Measurements from ENCODE around the gene ZNF428. TPM values are rescaled to one million over a fixed set of nuclear protein-coding genes. Genes with fewer than 3 reads are reported as not detected.
"Not testable (repeated sequence)": the region's sequence is repeated elsewhere in the genome, so short reads cannot be mapped to it uniquely, and the experiment has no call there.

Gene ZNF428
- total RNA-seq, 1 donor from 2014 or later: 52.5 TPM

DNA sequence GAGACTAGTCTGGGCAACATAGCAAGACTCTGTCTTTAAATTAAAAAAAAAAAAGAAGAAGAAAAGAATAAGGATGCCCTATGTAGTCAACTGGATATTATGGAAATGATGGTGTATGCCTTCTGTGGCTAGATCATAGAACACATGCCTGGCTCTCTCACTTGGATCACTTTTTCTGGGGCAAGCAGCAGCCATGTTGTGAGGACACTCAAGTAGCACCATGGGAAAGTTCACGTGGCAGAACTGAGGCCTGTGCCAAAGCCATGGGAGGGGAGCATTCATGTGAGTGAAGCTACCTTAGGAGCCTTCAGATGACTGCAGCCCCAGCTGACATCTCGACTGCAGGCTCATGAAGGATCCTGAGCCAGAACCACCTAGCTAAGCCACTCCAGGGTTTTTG, 38.6 kb upstream of the ZNF428 start:
- no peak for DNase-seq (ENCODE audit: low spot score)
- TF ChIP-seq, protein P1, sequence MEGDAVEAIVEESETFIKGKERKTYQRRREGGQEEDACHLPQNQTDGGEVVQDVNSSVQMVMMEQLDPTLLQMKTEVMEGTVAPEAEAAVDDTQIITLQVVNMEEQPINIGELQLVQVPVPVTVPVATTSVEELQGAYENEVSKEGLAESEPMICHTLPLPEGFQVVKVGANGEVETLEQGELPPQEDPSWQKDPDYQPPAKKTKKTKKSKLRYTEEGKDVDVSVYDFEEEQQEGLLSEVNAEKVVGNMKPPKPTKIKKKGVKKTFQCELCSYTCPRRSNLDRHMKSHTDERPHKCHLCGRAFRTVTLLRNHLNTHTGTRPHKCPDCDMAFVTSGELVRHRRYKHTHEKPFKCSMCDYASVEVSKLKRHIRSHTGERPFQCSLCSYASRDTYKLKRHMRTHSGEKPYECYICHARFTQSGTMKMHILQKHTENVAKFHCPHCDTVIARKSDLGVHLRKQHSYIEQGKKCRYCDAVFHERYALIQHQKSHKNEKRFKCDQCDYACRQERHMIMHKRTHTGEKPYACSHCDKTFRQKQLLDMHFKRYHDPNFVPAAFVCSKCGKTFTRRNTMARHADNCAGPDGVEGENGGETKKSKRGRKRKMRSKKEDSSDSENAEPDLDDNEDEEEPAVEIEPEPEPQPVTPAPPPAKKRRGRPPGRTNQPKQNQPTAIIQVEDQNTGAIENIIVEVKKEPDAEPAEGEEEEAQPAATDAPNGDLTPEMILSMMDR (IDR thresholded peaks at IDR 0.05): no peak
- H3K4me3 Mint-ChIP-seq (ENCODE audit: unreplicated experiment): no peak overlapping the region
- H3K36me3 Mint-ChIP-seq (ENCODE audit: low read depth): peaks cover 27% of the 10 kb centered on the region
- no peaks in the 10 kb centered on the region for H3K4me1 Mint-ChIP-seq (ENCODE audit: low read depth)
- peaks cover 3% of the 10 kb centered on the region for H3K9me3 Mint-ChIP-seq (ENCODE audit: low read depth)
- H3K27me3 Mint-ChIP-seq (ENCODE audit: low read depth): no peaks in the 10 kb centered on the region
- no peak overlapping the region for H3K27ac Mint-ChIP-seq (ENCODE audit: unreplicated experiment)

DNA sequence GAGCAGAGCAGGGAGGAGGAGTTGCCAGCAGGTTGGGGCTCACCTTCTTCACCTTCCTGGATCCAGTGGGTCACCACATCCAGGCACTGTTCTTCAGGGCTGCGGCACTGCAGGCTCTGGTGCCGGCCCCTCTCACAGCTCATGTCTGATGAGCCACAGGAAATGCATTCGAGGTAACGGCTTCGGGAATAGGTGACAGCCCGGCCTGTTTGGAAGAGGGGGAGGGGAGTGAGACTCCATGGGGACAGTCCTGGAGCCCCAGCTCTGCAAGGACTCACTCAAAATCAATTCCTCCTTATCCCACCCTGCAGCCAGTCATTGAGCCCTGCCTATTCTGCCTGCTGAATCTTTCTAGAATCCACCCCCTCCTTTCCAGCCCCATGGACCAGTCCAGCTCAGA, 37.0 kb upstream of the ZNF428 start:
- TF ChIP-seq, protein P1 (IDR thresholded peaks at IDR 0.05): no peak
- Mint-ChIP-seq H3K27ac (ENCODE audit: unreplicated experiment) (no peak overlapping the region), H3K4me3 (ENCODE audit: unreplicated experiment) (no peak overlapping the region), H3K27me3 (ENCODE audit: low read depth) (no peaks in the 10 kb centered on the region), H3K36me3 (ENCODE audit: low read depth) (peaks cover 22% of the 10 kb centered on the region), H3K9me3 (ENCODE audit: low read depth) (peaks cover 3% of the 10 kb centered on the region), H3K4me1 (ENCODE audit: low read depth) (no peaks in the 10 kb centered on the region)
- no peak for DNase-seq (ENCODE audit: low spot score)

DNA sequence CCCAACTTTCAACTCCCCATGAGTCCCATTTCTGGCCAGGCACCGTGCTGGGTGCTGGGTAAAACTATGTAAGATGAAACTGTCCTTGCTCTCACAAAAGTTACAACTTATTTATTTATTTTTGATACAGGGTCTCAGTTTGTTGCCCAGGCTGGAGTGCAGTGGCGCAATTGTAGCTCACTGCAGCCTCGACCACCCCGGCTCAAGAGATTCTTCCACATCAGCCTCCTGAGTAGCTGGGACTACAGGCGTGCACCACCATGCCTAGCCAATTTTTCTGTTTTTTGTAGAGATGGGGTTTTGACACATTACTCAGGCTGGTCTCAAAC, 33.1 kb upstream of the ZNF428 start:
- H3K9me3 Mint-ChIP-seq (ENCODE audit: low read depth): no peaks in the 10 kb centered on the region
- H3K4me3 Mint-ChIP-seq (ENCODE audit: unreplicated experiment): no peak overlapping the region
- TF ChIP-seq, protein P1 (IDR thresholded peaks at IDR 0.05): peak; percentile 51
- no peaks in the 10 kb centered on the region for H3K4me1 Mint-ChIP-seq (ENCODE audit: low read depth)
- DNase-seq (ENCODE audit: low spot score): no peak
- H3K27me3 Mint-ChIP-seq (ENCODE audit: low read depth): no peaks in the 10 kb centered on the region
- no peak overlapping the region for H3K27ac Mint-ChIP-seq (ENCODE audit: unreplicated experiment)
- peaks cover 20% of the 10 kb centered on the region for H3K36me3 Mint-ChIP-seq (ENCODE audit: low read depth)

DNA sequence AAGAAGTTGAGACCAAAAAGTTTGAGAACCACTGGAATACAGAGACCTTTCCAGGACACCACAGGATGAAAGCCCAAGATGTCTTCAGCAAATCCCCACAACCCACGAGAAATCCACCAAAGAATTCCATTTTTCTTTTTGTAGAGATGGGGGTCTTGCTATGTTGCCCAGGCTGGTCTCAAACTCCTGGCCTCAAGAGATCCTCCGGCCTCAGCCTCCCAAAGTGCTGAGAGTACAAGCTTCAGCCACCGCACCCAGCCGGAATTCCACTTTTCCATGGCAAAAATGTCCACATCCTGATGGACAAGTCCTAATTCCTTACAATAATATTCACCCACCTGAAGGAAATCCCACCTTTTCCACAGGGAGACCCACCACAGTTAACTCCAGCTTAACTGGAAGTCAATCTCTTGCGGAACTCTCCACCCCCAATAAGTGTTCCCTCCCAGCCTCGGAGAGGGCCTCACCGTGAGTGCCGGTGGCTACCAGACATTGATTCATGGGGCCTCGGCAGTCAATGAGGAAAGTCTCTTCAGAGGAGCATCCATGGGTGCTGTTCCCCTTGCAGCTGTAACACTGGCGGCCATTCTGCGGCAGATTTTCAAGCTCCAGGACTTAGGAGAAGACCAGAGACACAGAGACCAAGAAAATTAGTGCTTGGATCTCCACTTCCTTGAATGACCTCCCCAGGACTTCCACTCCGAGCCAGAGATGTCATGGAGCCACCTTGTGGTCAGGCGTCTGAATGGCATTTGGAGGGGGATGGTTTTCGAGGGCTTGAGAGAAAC, 32.5 kb upstream of the ZNF428 start:
- no peaks in the 10 kb centered on the region for H3K27me3 Mint-ChIP-seq (ENCODE audit: low read depth)
- no peak overlapping the region for H3K27ac Mint-ChIP-seq (ENCODE audit: unreplicated experiment)
- no peaks in the 10 kb centered on the region for H3K9me3 Mint-ChIP-seq (ENCODE audit: low read depth)
- H3K4me1 Mint-ChIP-seq (ENCODE audit: low read depth): no peaks in the 10 kb centered on the region
- TF ChIP-seq, protein P1 (IDR thresholded peaks at IDR 0.05): peak; percentile 83
- DNase-seq (ENCODE audit: low spot score): no peak
- H3K4me3 Mint-ChIP-seq (ENCODE audit: unreplicated experiment): no peak overlapping the region
- H3K36me3 Mint-ChIP-seq (ENCODE audit: low read depth): peaks cover 24% of the 10 kb centered on the region

DNA sequence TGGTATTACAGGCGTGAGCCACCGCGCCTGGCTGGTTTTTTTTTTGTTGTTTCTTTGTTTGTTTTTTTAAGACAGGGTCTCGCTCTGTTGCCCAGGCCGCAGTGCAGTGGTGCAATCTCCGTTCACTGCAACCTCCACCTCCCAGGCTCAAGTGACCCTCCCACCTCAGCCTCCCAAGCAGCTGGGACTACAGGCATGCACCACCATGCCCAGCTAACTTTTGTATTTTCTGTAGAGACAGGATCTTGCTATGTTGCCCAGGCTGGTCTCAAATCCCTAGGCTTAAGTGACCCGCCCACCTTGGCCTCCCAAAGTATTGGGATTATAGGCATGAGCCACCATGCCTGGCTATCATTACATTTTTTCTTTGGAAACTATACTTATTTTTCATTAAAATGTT, 30.8 kb upstream of the ZNF428 start:
- H3K36me3 Mint-ChIP-seq (ENCODE audit: low read depth): peaks cover 25% of the 10 kb centered on the region
- DNase-seq (ENCODE audit: low spot score); H3K9me3 Mint-ChIP-seq (ENCODE audit: low read depth); H3K4me3 Mint-ChIP-seq (ENCODE audit: unreplicated experiment); H3K4me1 Mint-ChIP-seq (ENCODE audit: low read depth); H3K27me3 Mint-ChIP-seq (ENCODE audit: low read depth); H3K27ac Mint-ChIP-seq (ENCODE audit: unreplicated experiment): not testable (repeated sequence)

DNA sequence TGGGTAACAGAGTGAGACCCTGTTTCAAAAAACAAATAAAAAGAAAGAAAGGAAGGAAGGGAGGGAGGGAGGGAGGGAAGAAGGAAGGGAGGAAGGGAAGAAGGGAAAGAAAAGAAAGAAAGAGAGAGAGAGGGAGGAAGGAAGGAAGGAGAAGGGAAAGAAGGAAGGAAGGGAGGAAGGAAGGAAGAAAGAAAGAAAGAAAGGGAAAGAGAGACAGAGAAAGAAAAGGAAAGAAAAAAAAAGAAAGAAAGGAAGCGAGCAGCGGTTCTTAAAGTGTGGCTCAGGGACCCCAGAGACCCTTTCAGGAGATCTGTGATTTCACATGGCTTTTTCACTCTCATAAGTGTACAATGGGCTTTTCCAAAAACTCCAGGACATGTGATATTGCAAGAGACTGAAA, 30.1 kb upstream of the ZNF428 start:
- TF ChIP-seq, protein P1 (IDR thresholded peaks at IDR 0.05): no peak
- Mint-ChIP-seq H3K36me3 (ENCODE audit: low read depth) (peaks cover 20% of the 10 kb centered on the region), H3K9me3 (ENCODE audit: low read depth) (peaks cover 6% of the 10 kb centered on the region), H3K27ac (ENCODE audit: unreplicated experiment) (no peak overlapping the region), H3K27me3 (ENCODE audit: low read depth) (no peaks in the 10 kb centered on the region), H3K4me1 (ENCODE audit: low read depth) (no peaks in the 10 kb centered on the region), H3K4me3 (ENCODE audit: unreplicated experiment) (no peak overlapping the region)
- DNase-seq (ENCODE audit: low spot score): no peak

Measured in chondrocyte (in vitro differentiated cells).